Astrocyte of the spinal cord (primary cell): ENCODE data around the gene PPP1R3G.

Experiments
- DNase-seq: peaks from one replicate; pipeline ENCODE4 v3.0.0; 2011; ENCODE audit warnings: low read depth, low spot score
- H3K4me3 ChIP-seq: 2 replicates; pipeline ENCODE4 v1.5.1; 2011; ENCODE audit warnings: low read depth, mild to moderate bottlenecking, low read length, moderate library complexity
- CTCF ChIP-seq: IDR thresholded peaks from 2 replicates; pipeline ENCODE4 v1.5.1; 2012; ENCODE audit warnings: low read depth, mild to moderate bottlenecking, low read length, inconsistent platforms
- in situ Hi-C: cut with HindIII; loops from 2 replicates; pipeline ENCODE4 v1.10.0; 2017; ENCODE audit warnings: low sequenced_read_pairs

PPP1R3G gene

GRCh38 chr6:5084781-5085647 is at the start of gene PPP1R3G:
PPP1R3G (plus strand) TSS chr6:5085341; CDS start chr6:5085486, 145 bp downstream.
- no peak for TF ChIP-seq CTCF
- peak within 1 kb of the TSS; percentile 48 for H3K4me3 ChIP-seq
- in situ Hi-C loops, result no loop called here

GRCh38 chr6:5036269-5036668 is 48.9 kb upstream of the PPP1R3G start:
- no peak overlapping the region for H3K4me3 ChIP-seq
- peak; percentile 29 for DNase-seq
- in situ Hi-C loops, result no loop called here
- TF ChIP-seq CTCF, result no peak

More at GRCh38 chr6:5084781-5085647, at the start of gene PPP1R3G:
- DNase-seq, result peak; percentile 66

- no peak for TF ChIP-seq CTCF
- in situ Hi-C loops, result no loop called here
- no peak for DNase-seq
- no peak overlapping the region for H3K4me3 ChIP-seq
These were observed 43.2 kb upstream of the PPP1R3G start for GRCh38 chr6:5041955-5042354.

GRCh38 chr6:5042436-5042835 is 42.7 kb upstream of the PPP1R3G start:
- H3K4me3 ChIP-seq, result no peak overlapping the region
- no peak for DNase-seq
- in situ Hi-C loops, result no loop called here
- no peak for TF ChIP-seq CTCF

- DNase-seq, result no peak
- H3K4me3 ChIP-seq, result no peak overlapping the region
- in situ Hi-C loops, result no loop called here
- no peak for TF ChIP-seq CTCF
These were observed 40.3 kb upstream of the PPP1R3G start for GRCh38 chr6:5044866-5045265.

GRCh38 chr6:5045416-5045815 is 39.7 kb upstream of the PPP1R3G start:
- H3K4me3 ChIP-seq, result no peak overlapping the region
- TF ChIP-seq CTCF, result no peak
- in situ Hi-C loops, result no loop called here
- DNase-seq, result no peak
